ENCODE results near the gene DDR2.

Gene DDR2

GRCh38 chr1:162697140-162697895 lies 65.1 kb downstream of the DDR2 start:
- H3K27ac ChIP-seq (ENCODE audit: low read length, poor library complexity, severe bottlenecking): no peak overlapping the region
- H2BK15ac ChIP-seq (ENCODE audit: low read depth, poor library complexity, severe bottlenecking): no peak overlapping the region
- peaks cover 25% of the 10 kb centered on the region for H3K79me1 ChIP-seq (replicated peaks; ENCODE audit: low read length, poor library complexity, severe bottlenecking)
- no peak overlapping the region for H4K8ac ChIP-seq (ENCODE audit: low read length)
- H3K18ac ChIP-seq (ENCODE audit: low read depth in 1 of 2, low read length in 2 of 2): no peak overlapping the region
- H2AK5ac ChIP-seq (ENCODE audit: low read length, severe bottlenecking): no peak overlapping the region
- peaks cover 0 to 17% of the 10 kb centered on the region in 2 experiments for H3K36me3 ChIP-seq (ENCODE audit: control insufficient read depth in 1 of 2, insufficient read depth in 2 of 2, low read depth in 1 of 2, low read length in 2 of 2)
- no peak overlapping the region for H2AFZ ChIP-seq (ENCODE audit: low read depth, low read length)
- no peaks in the 10 kb centered on the region for H3K27me3 ChIP-seq (ENCODE audit: control insufficient read depth in 1 of 2, insufficient read depth in 1 of 2, low read length in 2 of 2)
- no peak overlapping the region for H2BK5ac ChIP-seq (ENCODE audit: low read depth, low read length, poor library complexity, severe bottlenecking)
- peak overlapping the region; percentile 64 for H3K9ac ChIP-seq (ENCODE audit: low read length)
- H3K14ac ChIP-seq (ENCODE audit: low read length in 2 of 2): no peak overlapping the region
- H3K9me3 ChIP-seq (ENCODE audit: control insufficient read depth, low read length): no peaks in the 10 kb centered on the region
- H3K4me1 ChIP-seq (ENCODE audit: control insufficient read depth, insufficient read depth, low read depth, low read length): peaks cover 7% of the 10 kb centered on the region
- H3K4me3 ChIP-seq (ENCODE audit: insufficient read depth in 1 of 2, low read depth in 1 of 2, low read length in 2 of 2): peak overlapping the region in 1 of 2 experiments; percentile 36
- no peak overlapping the region for H2BK120ac ChIP-seq (ENCODE audit: low read depth, low read length)
- H3K4ac ChIP-seq (ENCODE audit: low read depth in 1 of 2, low read length in 2 of 2): peak overlapping the region in 1 of 2 experiments; percentile 32
- H2BK12ac ChIP-seq (ENCODE audit: low read length in 2 of 2): no peak overlapping the region
- no peak overlapping the region for H4K91ac ChIP-seq (ENCODE audit: low read length)
- WGBS: 92% methylated on average over 6 of the region's 6 CpGs
- no peak overlapping the region for H3K23ac ChIP-seq (ENCODE audit: low read length in 2 of 2)
- no peak overlapping the region for H3K4me2 ChIP-seq (ENCODE audit: low read length, poor library complexity, severe bottlenecking)
- DNase-seq: no peak

GRCh38 chr1:162699366-162699765 lies 67.1 kb downstream of the DDR2 start:
- Histone ChIP-seq H2BK12ac (ENCODE audit: low read length in 2 of 2) (no peak overlapping the region), H3K18ac (ENCODE audit: low read depth in 1 of 2, low read length in 2 of 2) (no peak overlapping the region), H2BK15ac (ENCODE audit: low read depth, poor library complexity, severe bottlenecking) (no peak overlapping the region), H3K14ac (ENCODE audit: low read length in 2 of 2) (no peak overlapping the region), H4K8ac (ENCODE audit: low read length) (no peak overlapping the region), H2BK5ac (ENCODE audit: low read depth, low read length, poor library complexity, severe bottlenecking) (no peak overlapping the region), H3K27me3 (ENCODE audit: control insufficient read depth in 1 of 2, insufficient read depth in 1 of 2, low read length in 2 of 2) (no peaks in the 10 kb centered on the region), H2BK120ac (ENCODE audit: low read depth, low read length) (no peak overlapping the region), H3K4ac (ENCODE audit: low read depth in 1 of 2, low read length in 2 of 2) (no peak overlapping the region), H3K36me3 (ENCODE audit: control insufficient read depth in 1 of 2, insufficient read depth in 2 of 2, low read depth in 1 of 2, low read length in 2 of 2) (peaks cover 0 to 14% of the 10 kb centered on the region in 2 experiments), H3K79me1 (replicated peaks; ENCODE audit: low read length, poor library complexity, severe bottlenecking) (peaks cover 25% of the 10 kb centered on the region), H2AK5ac (ENCODE audit: low read length, severe bottlenecking) (no peak overlapping the region), H3K4me2 (ENCODE audit: low read length, poor library complexity, severe bottlenecking) (no peak overlapping the region), H3K9ac (ENCODE audit: low read length) (no peak overlapping the region), H3K4me1 (ENCODE audit: control insufficient read depth, insufficient read depth, low read depth, low read length) (peaks cover 7% of the 10 kb centered on the region), H3K23ac (ENCODE audit: low read length in 2 of 2) (no peak overlapping the region), H3K4me3 (ENCODE audit: insufficient read depth in 1 of 2, low read depth in 1 of 2, low read length in 2 of 2) (no peak overlapping the region), H2AFZ (ENCODE audit: low read depth, low read length) (no peak overlapping the region), H4K91ac (ENCODE audit: low read length) (no peak overlapping the region), H3K9me3 (ENCODE audit: control insufficient read depth, low read length) (no peaks in the 10 kb centered on the region), H3K27ac (ENCODE audit: low read length, poor library complexity, severe bottlenecking) (no peak overlapping the region)
- 93% methylated on average over 3 of the region's 3 CpGs for WGBS
- DNase-seq: no peak

- H3K79me1 ChIP-seq (replicated peaks; ENCODE audit: low read length, poor library complexity, severe bottlenecking): peaks cover 29% of the 10 kb centered on the region
- peaks cover 7% of the 10 kb centered on the region for H3K4me1 ChIP-seq (ENCODE audit: control insufficient read depth, insufficient read depth, low read depth, low read length)
- 96% methylated on average over 1 of the region's 1 CpG for WGBS
- H3K4me3 ChIP-seq (ENCODE audit: insufficient read depth in 1 of 2, low read depth in 1 of 2, low read length in 2 of 2): no peak overlapping the region
- H2AFZ ChIP-seq (ENCODE audit: low read depth, low read length): no peak overlapping the region
- no peak overlapping the region for H3K9ac ChIP-seq (ENCODE audit: low read length)
- H3K27me3 ChIP-seq (ENCODE audit: control insufficient read depth in 1 of 2, insufficient read depth in 1 of 2, low read length in 2 of 2): no peaks in the 10 kb centered on the region
- no peak overlapping the region for H3K18ac ChIP-seq (ENCODE audit: low read depth in 1 of 2, low read length in 2 of 2)
- H4K8ac ChIP-seq (ENCODE audit: low read length): peak overlapping the region; percentile 9
- H3K14ac ChIP-seq (ENCODE audit: low read length in 2 of 2): no peak overlapping the region
- H2BK5ac ChIP-seq (ENCODE audit: low read depth, low read length, poor library complexity, severe bottlenecking): no peak overlapping the region
- no peak overlapping the region for H4K91ac ChIP-seq (ENCODE audit: low read length)
- DNase-seq: no peak
- H3K4me2 ChIP-seq (ENCODE audit: low read length, poor library complexity, severe bottlenecking): no peak overlapping the region
- no peak overlapping the region for H3K4ac ChIP-seq (ENCODE audit: low read depth in 1 of 2, low read length in 2 of 2)
- H3K27ac ChIP-seq (ENCODE audit: low read length, poor library complexity, severe bottlenecking): no peak overlapping the region
- H3K23ac ChIP-seq (ENCODE audit: low read length in 2 of 2): no peak overlapping the region
- H3K36me3 ChIP-seq (ENCODE audit: control insufficient read depth in 1 of 2, insufficient read depth in 2 of 2, low read depth in 1 of 2, low read length in 2 of 2): peaks cover 4 to 16% of the 10 kb centered on the region in 2 experiments
- H2BK12ac ChIP-seq (ENCODE audit: low read length in 2 of 2): no peak overlapping the region
- H3K9me3 ChIP-seq (ENCODE audit: control insufficient read depth, low read length): no peaks in the 10 kb centered on the region
- H2BK120ac ChIP-seq (ENCODE audit: low read depth, low read length): no peak overlapping the region
- no peak overlapping the region for H2AK5ac ChIP-seq (ENCODE audit: low read length, severe bottlenecking)
- H2BK15ac ChIP-seq (ENCODE audit: low read depth, poor library complexity, severe bottlenecking): no peak overlapping the region
Observed at GRCh38 chr1:162700131-162700530, 67.9 kb downstream of the DDR2 start.

GRCh38 chr1:162701286-162701685 lies 69.0 kb downstream of the DDR2 start:
- Histone ChIP-seq H2AK5ac (ENCODE audit: low read length, severe bottlenecking) (no peak overlapping the region), H2BK15ac (ENCODE audit: low read depth, poor library complexity, severe bottlenecking) (no peak overlapping the region), H3K79me1 (replicated peaks; ENCODE audit: low read length, poor library complexity, severe bottlenecking) (peaks cover 30% of the 10 kb centered on the region), H3K36me3 (ENCODE audit: control insufficient read depth in 1 of 2, insufficient read depth in 2 of 2, low read depth in 1 of 2, low read length in 2 of 2) (peaks cover 6 to 27% of the 10 kb centered on the region in 2 experiments), H3K18ac (ENCODE audit: low read depth in 1 of 2, low read length in 2 of 2) (no peak overlapping the region), H2AFZ (ENCODE audit: low read depth, low read length) (no peak overlapping the region), H3K23ac (ENCODE audit: low read length in 2 of 2) (no peak overlapping the region), H3K4me3 (ENCODE audit: insufficient read depth in 1 of 2, low read depth in 1 of 2, low read length in 2 of 2) (no peak overlapping the region), H4K8ac (ENCODE audit: low read length) (no peak overlapping the region), H3K14ac (ENCODE audit: low read length in 2 of 2) (no peak overlapping the region), H3K9me3 (ENCODE audit: control insufficient read depth, low read length) (no peaks in the 10 kb centered on the region), H3K4ac (ENCODE audit: low read depth in 1 of 2, low read length in 2 of 2) (no peak overlapping the region), H4K91ac (ENCODE audit: low read length) (no peak overlapping the region), H2BK120ac (ENCODE audit: low read depth, low read length) (no peak overlapping the region), H3K27me3 (ENCODE audit: control insufficient read depth in 1 of 2, insufficient read depth in 1 of 2, low read length in 2 of 2) (no peaks in the 10 kb centered on the region), H3K4me2 (ENCODE audit: low read length, poor library complexity, severe bottlenecking) (no peak overlapping the region), H3K4me1 (ENCODE audit: control insufficient read depth, insufficient read depth, low read depth, low read length) (peaks cover 7% of the 10 kb centered on the region), H2BK12ac (ENCODE audit: low read length in 2 of 2) (no peak overlapping the region), H3K9ac (ENCODE audit: low read length) (no peak overlapping the region), H3K27ac (ENCODE audit: low read length, poor library complexity, severe bottlenecking) (no peak overlapping the region), H2BK5ac (ENCODE audit: low read depth, low read length, poor library complexity, severe bottlenecking) (no peak overlapping the region)
- WGBS: 100% methylated on average over 1 of the region's 1 CpG
- no peak for DNase-seq
